Amniotic epithelial cell (primary cell): ENCODE measurements around the gene MRFAP1.
"Not testable (repeated sequence)": the region's sequence is repeated elsewhere in the genome, so short reads cannot be mapped to it uniquely, and the experiment has no call there.

Experiments used
- DNase-seq: peaks from one replicate; pipeline ENCODE4 v3.0.0-alpha.2; 2010; ENCODE audit warnings: low read depth

Gene MRFAP1

DNA sequence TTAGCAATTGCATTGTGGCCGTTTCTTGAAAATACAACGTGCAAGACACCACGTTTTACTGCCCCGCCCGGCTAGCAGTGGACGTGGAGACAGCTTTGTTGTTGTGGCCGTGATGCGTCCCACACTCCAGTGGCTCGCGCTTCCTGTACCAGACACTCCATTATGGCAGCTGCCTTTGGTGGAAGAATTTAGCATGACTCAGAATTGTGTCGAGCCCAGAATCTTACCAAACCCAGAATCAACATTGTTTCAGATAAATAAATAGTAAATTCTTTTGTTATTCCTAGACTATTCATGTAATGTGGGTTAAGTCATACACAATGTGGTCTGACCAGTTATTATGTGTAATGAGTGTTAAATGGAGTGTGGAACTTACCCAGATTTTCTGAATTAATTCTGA lies 27.9 kb downstream of the MRFAP1 start:
- DNase-seq = peak; percentile 38

DNA sequence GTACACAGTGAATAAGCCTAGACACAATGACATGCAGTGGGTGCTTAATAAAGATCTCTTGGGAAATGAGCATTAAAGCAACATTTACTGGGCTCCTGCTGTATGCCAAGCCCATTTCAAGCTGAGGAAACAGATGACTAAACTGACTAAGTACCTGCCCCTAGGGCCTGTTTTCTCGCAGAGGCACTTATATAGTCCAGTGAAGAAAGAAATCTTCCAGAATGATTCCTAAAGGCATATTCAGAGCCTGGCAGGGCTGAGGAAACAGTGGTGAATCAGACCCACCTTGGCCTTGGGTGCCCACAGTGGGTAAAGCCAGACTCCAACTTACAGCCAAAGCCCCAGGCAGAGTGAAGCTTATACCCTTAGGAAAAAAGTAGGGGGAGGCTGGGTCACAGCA lies 31.2 kb downstream of the MRFAP1 start:
- DNase-seq = no peak

DNA sequence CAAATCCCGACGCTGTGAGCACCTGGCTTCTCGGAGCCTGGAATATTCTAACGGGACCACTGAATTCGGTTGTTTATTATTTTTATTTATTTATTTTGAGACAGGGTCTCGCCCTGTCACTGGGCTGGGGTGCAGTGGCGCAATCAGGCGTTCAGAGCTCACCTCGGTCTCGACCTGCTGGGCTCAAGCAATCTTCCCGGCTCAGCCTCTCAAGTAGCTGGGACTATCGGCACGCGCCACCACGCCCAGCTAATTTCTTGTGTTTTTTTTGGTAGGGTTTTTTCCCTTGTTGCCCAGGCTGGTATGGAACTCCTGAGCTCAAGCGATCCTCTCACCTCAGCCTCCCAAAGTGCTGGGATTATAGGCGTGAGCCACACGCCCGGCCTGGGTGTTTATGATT lies 31.6 kb downstream of the MRFAP1 start:
- DNase-seq = no peak

DNA sequence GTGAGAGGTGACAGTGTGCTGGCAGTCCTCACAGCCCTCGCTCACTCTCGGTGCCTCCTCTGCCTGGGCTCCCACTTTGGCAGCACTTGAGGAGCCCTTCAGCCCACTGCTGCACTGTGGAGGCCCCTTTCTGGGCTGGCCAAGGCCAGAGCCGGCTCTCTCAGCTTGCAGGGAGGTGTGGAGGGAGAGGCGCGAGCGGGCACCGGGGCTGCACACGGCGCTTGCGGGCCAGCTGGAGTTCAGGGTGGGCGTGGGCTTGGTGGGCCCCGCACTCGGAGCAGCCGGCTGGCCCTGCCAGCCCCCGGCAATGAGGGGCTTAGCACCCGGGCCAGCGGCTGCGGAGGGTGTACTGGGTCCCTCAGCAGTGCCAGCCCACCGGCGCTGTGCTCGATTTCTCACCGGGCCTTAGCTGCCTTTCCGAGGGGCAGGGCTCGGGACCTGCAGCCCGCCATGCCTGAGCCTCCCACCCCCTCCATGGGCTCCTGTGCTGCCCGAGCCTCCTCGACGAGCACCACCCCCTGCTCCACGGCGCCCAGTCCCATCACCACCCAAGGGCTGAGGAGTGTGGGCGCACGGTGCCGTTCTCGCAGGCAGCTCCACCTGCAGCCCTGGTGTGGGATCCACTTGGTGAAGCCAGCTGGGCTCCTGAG lies 32.2 kb downstream of the MRFAP1 start:
- not testable (repeated sequence) for DNase-seq

DNA sequence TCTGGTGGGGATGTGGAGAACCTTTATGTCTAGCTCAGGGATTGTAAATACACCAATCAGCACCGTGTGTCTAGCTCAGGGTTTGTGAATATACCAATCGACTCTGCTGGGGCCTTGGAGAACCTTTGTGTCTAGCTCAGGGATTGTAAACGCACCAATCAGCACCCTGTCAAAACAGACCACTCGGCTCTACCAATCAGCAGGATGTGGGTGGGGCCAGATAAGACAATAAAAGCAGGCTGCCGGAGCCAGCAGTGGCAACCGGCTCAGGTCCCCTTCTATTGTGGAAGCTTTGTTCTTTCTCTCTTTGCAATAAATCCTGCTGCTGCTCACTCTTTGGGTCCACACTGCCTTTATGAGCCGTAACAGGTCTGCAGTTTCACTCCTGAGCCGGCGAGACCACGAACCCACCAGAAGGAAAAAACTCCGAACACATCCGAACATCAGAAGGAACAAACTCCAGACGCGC lies 32.7 kb downstream of the MRFAP1 start:
- DNase-seq = not testable (repeated sequence)

DNA sequence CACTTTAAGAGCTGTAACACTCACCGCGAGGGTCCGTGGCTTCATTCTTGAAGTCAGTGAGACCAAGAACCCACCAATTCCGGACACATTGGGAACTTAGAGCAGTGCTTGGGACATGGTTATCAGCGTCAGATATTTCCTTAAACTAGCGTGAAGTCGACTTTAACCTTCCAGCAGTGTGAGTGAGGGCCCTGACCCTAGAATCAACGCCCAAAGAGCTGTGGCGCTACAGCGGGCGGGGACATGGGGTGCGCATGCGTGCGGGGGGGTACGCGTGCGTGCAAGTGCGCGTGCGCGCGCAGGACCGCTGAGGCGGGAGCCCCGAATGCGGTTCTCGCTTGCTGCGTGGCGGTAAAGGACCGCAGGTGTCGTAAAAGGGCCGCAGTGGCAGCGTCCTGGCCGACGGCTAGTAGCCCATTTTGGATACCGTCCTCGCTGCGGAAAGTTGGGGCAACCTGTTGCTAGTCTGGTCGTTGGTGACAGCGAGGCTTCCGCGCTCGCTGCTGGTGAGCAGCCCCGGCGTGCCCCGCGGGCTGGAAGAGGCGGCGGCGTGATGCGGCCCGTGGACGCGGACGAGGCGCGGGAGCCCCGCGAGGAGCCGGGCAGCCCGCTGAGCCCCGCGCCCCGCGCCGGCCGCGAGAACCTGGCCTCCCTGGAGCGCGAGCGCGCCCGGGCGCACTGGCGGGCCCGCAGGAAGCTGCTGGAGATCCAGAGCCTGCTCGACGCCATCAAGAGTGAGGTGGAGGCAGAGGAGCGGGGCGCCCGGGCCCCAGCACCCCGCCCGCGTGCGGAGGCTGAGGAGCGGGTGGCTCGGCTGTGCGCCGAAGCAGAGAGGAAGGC lies 33.4 kb downstream of the MRFAP1 start:
- DNase-seq = peak; percentile 95

DNA sequence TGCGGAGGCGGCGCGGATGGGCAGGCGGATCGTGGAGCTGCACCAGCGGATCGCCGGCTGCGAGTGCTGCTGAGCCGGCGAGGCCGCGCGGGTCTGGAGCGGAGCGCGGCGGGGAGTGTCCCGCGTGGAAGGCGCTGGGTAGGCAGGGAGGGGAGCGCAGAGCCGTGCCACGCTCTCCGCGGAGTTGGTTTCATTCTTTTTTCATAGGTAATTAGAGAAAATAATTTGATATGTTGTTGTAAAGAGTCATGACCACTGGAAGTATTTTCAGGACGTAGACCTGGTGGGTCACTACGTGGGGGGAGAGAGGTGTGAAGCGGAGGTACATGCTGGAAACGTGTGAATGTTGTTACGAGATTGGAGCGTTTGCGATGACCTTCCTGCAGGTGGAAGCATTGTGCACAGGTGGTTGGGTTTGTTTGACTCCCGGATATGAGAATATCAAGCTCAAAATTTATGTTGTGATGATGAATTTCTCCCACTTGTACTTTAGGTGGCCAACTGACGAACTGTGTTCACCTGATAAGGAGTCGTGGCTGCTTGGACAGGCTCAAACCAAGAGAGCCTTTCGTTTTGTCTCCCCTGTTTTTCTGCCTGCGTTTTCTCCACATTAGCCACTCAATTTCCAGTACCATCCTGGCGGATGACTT lies 34.1 kb downstream of the MRFAP1 start:
- peak; percentile 52 for DNase-seq

DNA sequence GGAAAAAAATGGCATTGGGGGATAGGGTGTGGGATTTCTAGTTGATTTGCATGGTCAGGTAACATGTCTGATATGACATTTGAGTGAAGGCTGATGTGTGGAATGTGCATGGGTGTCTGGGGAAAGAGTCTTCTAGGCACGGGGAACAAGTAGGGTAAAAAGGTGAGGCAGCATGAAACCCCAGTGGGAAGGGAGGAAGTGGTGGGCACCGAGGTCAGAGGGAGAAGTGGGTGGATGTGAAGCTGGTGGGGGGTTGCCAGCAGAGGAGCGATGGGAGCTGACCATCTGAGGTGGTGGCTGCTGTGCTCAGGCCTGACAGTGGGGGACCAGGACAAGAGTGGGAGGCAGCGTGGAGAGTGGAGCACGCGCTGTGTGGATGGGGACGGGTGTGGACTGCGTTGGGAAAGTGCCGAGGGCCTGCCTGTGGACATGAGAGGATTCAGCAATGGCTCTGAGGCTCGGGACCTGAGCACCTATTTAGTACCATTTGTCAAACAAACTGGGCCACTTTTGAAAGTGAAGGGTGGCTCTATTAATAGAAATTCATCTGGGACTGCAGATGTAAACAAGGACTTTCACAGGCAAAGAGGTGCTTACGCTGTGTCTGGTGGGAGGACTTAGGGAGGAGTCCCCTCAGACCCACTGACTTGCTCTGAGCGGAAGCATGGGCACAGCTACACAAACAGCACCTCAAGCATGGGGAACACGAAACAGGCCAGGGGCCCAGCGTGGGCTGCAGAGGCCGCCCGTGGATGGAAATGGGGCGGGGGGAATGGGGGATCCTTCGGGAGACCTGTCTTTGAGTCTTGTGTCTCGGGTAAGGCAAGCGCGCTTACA lies 36.5 kb downstream of the MRFAP1 start:
- no peak for DNase-seq

DNA sequence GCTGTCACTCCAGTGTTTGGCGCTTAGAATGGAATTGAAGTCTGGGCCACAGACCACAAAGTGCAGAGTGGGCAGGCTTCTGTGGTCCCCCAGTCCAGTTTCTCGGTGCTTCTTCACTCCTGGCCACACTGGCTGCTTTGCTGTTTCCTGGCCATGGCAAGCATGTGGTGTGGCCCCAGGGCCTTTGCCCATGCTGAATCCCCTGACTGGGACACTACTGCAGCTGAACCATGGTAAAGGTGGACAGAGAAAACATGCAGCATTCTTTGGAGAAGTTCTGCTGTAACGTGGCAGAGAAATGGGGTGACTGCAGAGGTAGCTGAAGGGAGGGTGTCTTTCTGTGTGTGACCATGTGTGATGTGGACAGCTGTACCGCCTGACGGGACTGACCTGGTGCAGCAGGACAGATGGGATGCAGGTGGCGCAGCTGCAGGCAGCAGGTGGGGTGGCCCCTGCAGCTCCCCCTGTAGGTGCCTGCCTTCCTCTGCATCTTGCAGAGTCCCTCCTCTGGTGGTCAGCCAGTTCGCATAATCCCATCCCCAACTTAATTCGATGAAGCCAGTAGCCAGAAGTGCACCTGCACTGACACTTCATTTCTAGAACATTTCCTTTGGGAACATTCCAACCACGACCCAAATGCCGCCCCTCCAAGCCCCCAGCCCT lies 40.0 kb downstream of the MRFAP1 start:
- no peak for DNase-seq

DNA sequence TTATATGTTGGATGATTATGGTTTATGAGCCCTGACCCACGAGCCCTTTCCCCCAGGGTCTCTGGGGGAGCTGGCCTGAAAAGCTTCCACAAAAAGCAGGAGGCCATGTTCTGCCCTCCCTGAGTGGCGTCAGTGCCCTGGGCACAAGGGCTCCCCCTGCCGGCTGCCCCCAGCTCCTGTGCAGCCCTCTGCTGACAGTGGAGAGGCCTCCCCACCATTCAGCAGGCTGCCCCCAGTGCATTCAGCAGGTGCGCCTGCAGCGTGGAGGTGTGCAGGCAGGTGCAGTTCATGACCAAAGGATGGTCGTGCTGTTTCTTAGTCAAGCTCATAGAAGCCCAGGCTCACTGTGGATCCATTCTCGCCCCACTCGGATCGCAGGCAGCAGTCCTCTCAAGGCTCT lies 40.7 kb downstream of the MRFAP1 start:
- DNase-seq = no peak

DNA sequence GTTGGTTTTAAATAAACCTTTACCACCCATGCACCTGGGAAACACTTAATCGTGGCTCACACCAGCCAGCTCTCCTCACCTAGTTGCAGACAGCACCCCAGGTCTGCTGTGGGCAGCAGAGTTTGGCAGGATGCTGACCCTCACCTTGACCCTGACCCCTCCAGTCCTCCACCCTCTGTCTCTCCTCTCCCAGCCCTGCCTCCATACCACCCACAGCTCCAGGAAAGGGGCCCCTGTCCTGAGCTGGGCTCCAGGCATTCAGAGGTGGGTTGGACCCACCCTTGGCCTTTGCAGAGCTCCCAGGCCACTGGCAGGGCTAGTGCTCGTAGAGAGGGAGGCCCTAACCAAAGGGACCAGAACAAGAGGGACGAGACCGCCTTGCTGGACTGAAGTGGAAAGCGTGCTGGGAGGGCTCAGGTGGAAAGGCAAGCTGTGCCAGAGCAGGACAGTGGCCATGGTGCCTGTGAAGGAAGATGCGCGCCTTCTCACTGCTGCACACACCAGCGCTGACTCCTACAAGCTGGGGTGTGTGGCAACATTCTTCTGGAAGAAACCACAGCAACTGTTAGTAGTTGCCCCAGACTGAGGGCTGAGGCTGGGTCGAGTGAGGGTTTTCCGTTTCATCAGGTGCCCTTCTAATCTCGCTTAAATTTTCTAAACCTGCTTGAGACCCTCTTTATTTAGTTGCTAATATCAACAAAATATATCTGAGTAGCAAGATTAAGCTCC lies 42.5 kb downstream of the MRFAP1 start:
- peak; percentile 36 for DNase-seq

DNA sequence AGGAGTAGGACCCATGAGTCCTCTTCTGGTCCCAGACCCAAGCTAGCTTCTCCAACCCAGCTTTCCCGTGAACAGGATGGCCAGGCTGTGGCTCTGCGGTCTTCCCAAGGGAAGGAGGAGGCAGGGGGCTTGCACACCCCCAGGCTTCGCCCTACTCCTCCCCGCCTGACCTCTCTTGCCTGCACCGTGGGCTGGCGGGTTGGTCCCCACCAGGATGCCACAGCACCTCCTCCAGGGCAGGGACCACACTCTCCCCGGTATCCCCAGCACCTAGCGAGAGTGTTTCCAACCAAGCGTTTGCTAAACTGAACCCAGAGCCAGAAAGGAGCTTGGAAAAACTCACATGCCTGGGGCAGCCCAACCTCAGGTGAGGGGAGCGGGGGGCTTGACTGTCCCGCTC lies 44.2 kb downstream of the MRFAP1 start:
- no peak for DNase-seq

DNA sequence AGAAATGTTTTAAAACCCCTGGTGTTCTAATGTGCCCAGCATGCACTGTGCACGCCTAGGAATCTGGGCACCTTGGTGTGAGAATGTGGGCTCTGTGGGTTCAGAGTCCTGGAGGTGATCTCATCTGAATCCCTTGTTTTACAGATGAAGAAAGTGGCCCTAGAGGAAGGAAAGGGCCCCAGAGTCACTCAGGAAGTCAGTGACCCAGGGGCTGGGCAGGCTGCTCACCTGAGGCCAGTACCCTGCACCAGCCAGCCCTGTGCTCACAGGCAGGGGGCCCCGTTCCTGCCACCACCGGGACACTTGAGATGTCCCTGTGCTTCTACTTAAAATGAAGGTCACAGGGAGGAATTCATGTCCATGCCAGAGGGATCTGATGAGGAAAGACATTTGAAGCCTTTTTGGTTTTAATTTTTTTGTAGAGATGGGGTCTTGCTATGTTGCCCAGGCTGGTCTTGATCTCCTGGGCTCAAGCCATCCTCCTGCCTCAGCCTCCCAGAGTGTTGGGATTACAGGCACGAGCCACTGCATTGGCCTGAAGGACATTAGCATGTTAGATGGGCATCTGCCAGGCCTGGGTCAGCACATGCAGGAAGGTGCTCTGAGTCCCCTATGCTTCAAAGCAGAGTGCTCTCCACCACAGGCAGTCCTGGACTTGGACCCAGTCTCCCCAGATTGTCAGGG lies 45.8 kb downstream of the MRFAP1 start:
- no peak for DNase-seq

DNA sequence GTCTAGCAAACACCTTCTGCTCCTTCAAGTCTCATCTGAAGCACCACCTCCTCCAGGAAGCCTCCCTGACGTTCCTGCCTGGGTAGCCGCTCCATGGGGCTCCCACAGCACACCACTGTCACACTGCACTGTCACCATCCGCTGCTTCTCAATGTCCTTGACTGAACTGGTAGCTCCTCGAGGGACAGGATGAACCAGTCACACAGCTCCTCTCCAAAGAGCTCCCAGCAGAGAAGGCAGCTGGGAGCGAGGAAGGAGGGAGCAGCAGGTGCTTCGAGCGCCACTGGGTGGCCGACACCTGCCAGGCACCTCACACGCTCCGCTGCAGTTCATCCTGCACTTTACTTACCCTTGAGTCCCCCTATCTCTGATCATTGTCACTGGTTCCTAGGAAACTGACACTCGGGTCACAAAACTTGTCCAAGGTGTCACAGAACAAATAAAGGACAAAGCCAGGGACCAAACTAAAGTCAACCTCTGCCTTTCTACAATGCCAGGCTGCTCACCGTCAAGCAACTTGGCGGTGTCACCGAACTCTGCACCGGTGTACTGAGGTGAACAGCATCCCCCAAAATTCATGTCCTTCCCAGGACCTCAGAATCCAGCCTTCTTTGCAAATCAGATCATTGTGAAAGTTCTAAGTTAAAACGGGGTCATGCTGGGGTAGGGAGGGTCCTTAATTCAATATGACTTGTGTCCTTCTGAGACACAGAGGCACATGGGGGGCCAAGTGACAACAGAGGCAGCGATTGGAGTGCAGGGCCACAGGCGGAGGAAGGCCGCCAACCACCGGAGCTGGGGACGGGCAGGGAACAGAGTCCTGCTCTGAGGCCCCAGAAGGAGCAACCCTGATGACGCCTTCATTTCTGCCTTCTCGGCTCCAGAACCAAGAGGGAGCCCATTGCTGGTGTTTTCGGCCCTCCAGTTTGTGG lies 47.7 kb downstream of the MRFAP1 start:
- DNase-seq = no peak

DNA sequence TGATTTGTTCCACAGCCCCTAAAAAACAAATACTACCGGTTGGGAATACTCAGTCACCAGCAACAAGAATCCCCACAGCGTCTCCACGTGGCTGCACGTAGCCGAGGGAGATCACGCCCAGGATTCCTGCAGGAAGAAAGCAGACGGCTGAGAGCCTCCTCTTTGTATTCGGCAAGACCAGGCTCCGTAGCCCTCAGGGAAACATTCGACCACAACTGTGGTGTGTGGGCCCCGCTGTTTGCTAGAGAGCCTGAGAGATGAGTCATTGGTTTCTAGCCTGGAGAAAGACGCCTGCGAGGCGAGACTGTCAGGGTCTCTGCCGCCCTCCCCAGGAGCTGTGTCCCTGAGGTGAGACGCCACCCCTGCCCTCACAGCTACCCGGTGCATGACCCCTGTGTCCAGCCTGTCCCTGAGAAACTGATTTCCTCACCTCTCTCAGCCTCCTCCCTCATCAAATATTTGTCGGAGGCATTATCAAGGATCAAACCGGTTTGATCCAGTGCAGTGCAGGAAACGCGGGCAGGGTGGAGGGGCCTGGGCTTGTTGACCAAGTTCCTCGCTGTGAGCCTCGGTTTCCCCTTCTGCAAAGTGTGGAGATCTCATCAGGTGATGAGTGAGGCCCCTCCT lies 48.5 kb downstream of the MRFAP1 start:
- DNase-seq = peak; percentile 97

DNA sequence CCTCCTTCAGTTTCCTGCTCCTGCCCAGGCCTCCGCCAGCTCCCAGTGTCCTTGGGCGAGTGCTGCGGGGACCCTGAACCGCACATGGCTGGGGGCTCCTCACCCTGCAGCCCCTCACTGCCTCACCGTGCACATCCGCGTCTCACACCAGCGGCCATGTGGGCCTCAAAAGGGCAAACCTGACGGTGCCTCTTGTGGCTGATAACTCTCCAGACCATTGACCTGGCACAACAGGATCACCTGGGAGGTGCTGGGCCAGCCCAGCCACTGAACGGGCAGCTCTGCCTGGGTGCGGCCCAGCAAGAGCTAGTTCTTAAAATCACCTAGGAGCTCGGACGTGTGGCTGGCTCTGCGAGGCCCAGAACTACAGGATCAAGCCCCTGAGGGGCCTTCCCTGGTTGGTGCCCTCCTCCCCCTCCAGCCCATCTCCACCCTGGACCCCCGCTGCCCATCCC lies 49.0 kb downstream of the MRFAP1 start:
- no peak for DNase-seq
